GM12874 (cell line): Measurements from ENCODE around the gene HMGN5.

Experiments
- CTCF ChIP-seq: IDR thresholded peaks from 2 replicates; pipeline ENCODE4 v1.5.1; 2011; ENCODE audit warnings: low read depth, mild to moderate bottlenecking, control low read depth, low read length, moderate library complexity; ENCODE audit not compliant: insufficient read depth

HMGN5 gene

GRCh38 chrX:81120258-81120935, 81.3 kb downstream of the HMGN5 start:
- TF ChIP-seq CTCF, result no peak

- no peak for TF ChIP-seq CTCF
These were observed 87.0 kb downstream of the HMGN5 start for GRCh38 chrX:81114757-81115156.

GRCh38 chrX:81110286-81110685, 91.4 kb downstream of the HMGN5 start:
- no peak for TF ChIP-seq CTCF

- TF ChIP-seq CTCF, result no peak
These were observed 119.1 kb downstream of the HMGN5 start for GRCh38 chrX:81082649-81083048.
